IMR-90 (cell line): ENCODE measurements around the gene TAF7. TPM values are rescaled to one million over a fixed set of nuclear protein-coding genes. Genes with fewer than 3 reads are reported as not detected.
A peak's percentile ranks its signal among the peaks of the same experiment; 100 is the strongest.
"Not testable (repeated sequence)": the region's sequence is repeated elsewhere in the genome, so short reads cannot be mapped to it uniquely, and the experiment has no call there.

ENCODE experiments used
- ATAC-seq: fragments of 200-7000 bp; cut with Tn5 transposase; 2 replicates; pipeline ENCODE4 v1.9.1; 2020; ENCODE audit warnings: low read depth, mild to moderate bottlenecking, moderate library complexity
- BruUV-seq: library from RNA; stranded (reverse); fragments of 400-500 nt; replicated peaks from 2 replicates; lab custom pipeline; 2021; lab: Mats Ljungman, UMichigan
- CTCF ChIA-PET: fragments of 300-600 bp; formaldehyde crosslinking; extraction: SDS; loops from one replicate; lab custom pipeline; 2021; ENCODE audit warnings: antibody characterized with exemption; lab: Yijun Ruan, JAX
- POLR2A ChIA-PET: fragments of 300-600 bp; sonication (Branson Sonifier 250); formaldehyde crosslinking; loops from one replicate; lab custom pipeline; 2022; ENCODE audit warnings: antibody characterized with exemption; ENCODE audit not compliant: unreplicated experiment; lab: Charles Lee
- DNase-seq: peaks from one replicate; pipeline ENCODE4 v3.0.0; 2013
- H2AFZ ChIP-seq: replicated peaks from 2 replicates; pipeline ENCODE3; 2013; ENCODE audit warnings: low read length, mild to moderate bottlenecking; ENCODE audit not compliant: poor library complexity
- H2AK5ac ChIP-seq: 2 replicates; pipeline ENCODE4 v1.6.1; 2013; ENCODE audit warnings: low read depth, low read length, inconsistent platforms
- H2AK9ac ChIP-seq: replicated peaks from 2 replicates; pipeline ENCODE3; 2013; ENCODE audit warnings: mild to moderate bottlenecking, low read depth, low read length, moderate library complexity; ENCODE audit not compliant: poor library complexity
- H2BK120ac ChIP-seq: 2 replicates; pipeline ENCODE4 v1.6.1; 2013; ENCODE audit warnings: low read depth, low read length, inconsistent platforms
- H2BK15ac ChIP-seq: 3 replicates; pipeline ENCODE4 v1.6.1; 2013; ENCODE audit warnings: low read depth, low read length, inconsistent platforms
- H2BK20ac ChIP-seq: 2 replicates; pipeline ENCODE4 v1.6.1; 2013; ENCODE audit warnings: low read depth, mild to moderate bottlenecking, inconsistent platforms, low read length, moderate library complexity
- H2BK5ac ChIP-seq: 2 replicates; pipeline ENCODE4 v1.6.1; 2013; ENCODE audit warnings: mild to moderate bottlenecking, low read depth, low read length, inconsistent platforms; ENCODE audit not compliant: poor library complexity, severe bottlenecking
- H3K14ac ChIP-seq: replicated peaks from 2 replicates; pipeline ENCODE4 v1.6.1; 2013; ENCODE audit warnings: low read depth, low read length, inconsistent platforms
- H3K18ac ChIP-seq: 2 replicates; pipeline ENCODE4 v1.6.1; 2013; ENCODE audit warnings: low read depth, low read length, control low read depth
- H3K23ac ChIP-seq: 2 replicates; pipeline ENCODE4 v1.6.1; 2013; ENCODE audit warnings: low read depth, low read length, inconsistent platforms
- H3K27ac ChIP-seq: 2 replicates; pipeline ENCODE4 v1.5.1; 2013; ENCODE audit warnings: mild to moderate bottlenecking, control low read depth, low read length; ENCODE audit not compliant: insufficient read depth
- H3K27me3 ChIP-seq: 2 replicates; pipeline ENCODE4 v1.6.1; 2013; ENCODE audit warnings: low read length; ENCODE audit not compliant: control insufficient read depth, insufficient read depth
- H3K36me3 ChIP-seq: 2 replicates; pipeline ENCODE4 v1.6.1; 2013; ENCODE audit warnings: low read length, mixed read lengths; ENCODE audit not compliant: control insufficient read depth, insufficient read depth
- H3K4ac ChIP-seq: 2 replicates; pipeline ENCODE4 v1.6.1; 2013; ENCODE audit warnings: low read depth, low read length, inconsistent platforms
- H3K4me1 ChIP-seq: 2 replicates; pipeline ENCODE4 v1.6.1; 2013; ENCODE audit warnings: low read length, mixed read lengths; ENCODE audit not compliant: control insufficient read depth, insufficient read depth
- H3K4me2 ChIP-seq: 2 replicates; pipeline ENCODE4 v1.6.1; 2013; ENCODE audit warnings: low read depth, mild to moderate bottlenecking, control low read depth, low read length, moderate library complexity
- H3K4me3 ChIP-seq: 2 replicates; pipeline ENCODE4 v1.5.1; 2013; ENCODE audit warnings: low read depth, mild to moderate bottlenecking, control low read depth, low read length, moderate library complexity; ENCODE audit not compliant: insufficient read depth
- H3K56ac ChIP-seq: 2 replicates; pipeline ENCODE4 v1.6.1; 2013; ENCODE audit warnings: low read length, inconsistent platforms; ENCODE audit not compliant: insufficient read depth; ENCODE audit errors: extremely low read depth
- H3K79me1 ChIP-seq, 2 experiments: 2 replicates each; pipeline ENCODE4 v1.6.1; 2013; ENCODE audit warnings: low read length in 2 of 2, inconsistent platforms in 1 of 2, low read depth in 1 of 2
- H3K9ac ChIP-seq: 2 replicates; pipeline ENCODE4 v1.6.1; 2013; ENCODE audit warnings: low read depth, low read length, control low read depth
- H3K9me1 ChIP-seq: 2 replicates; pipeline ENCODE4 v1.6.1; 2013; ENCODE audit warnings: low read length, inconsistent platforms; ENCODE audit not compliant: insufficient read depth
- H3K9me3 ChIP-seq: 2 replicates; pipeline ENCODE4 v1.6.1; 2013; ENCODE audit warnings: low read length; ENCODE audit not compliant: control insufficient read depth, insufficient read depth
- H4K20me1 ChIP-seq: 2 replicates; pipeline ENCODE4 v1.6.1; 2013; ENCODE audit warnings: low read length, inconsistent platforms; ENCODE audit not compliant: insufficient read depth
- H4K5ac ChIP-seq: 2 replicates; pipeline ENCODE4 v1.6.1; 2013; ENCODE audit warnings: mild to moderate bottlenecking, low read depth, low read length, control low read depth
- H4K8ac ChIP-seq, 2 experiments: 2 replicates each; pipeline ENCODE4 v1.6.1; 2013; ENCODE audit warnings: low read depth in 2 of 2, low read length in 2 of 2, control low read depth in 1 of 2, inconsistent platforms in 1 of 2
- H4K91ac ChIP-seq: 2 replicates; pipeline ENCODE4 v1.6.1; 2013; ENCODE audit warnings: low read depth, low read length, inconsistent platforms; ENCODE audit not compliant: insufficient read depth
- MAFK ChIP-seq: IDR thresholded peaks from 2 replicates; pipeline ENCODE4 v1.6.1; 2012; ENCODE audit warnings: low read depth, low read length, improper control_type of control experiment
- WGBS, 2 experiments: methylation state at CpG; one replicate each; pipeline versions ENCODE4 v1.1.5 to v1.1.7; 2013; ENCODE audit warnings: missing lambda C conversion rate in 2 of 2; ENCODE audit not compliant: insufficient read length in 1 of 2; ENCODE audit errors: extremely low coverage in 2 of 2; 5-methylcytosine and 5-hydroxymethylcytosine counted together
- dilution Hi-C: fragments of 300-500 bp; cut with HindIII; formaldehyde crosslinking; loops from one replicate; pipeline ENCODE4 v1.14.3; 2018; ENCODE audit warnings: low sequenced_read_pairs; ENCODE audit not compliant: unreplicated experiment
- in situ Hi-C: fragments of 300-500 bp; cut with MboI; formaldehyde crosslinking; loops from 3 replicates; pipeline ENCODE4 v1.14.3; 2019; ENCODE audit warnings: low sequenced_read_pairs, inconsistent platforms, mixed read lengths
- intact Hi-C: fragments of 100-400 bp; cut with micrococcal nuclease; formaldehyde crosslinking; loops from 2 replicates; pipeline ENCODE4 v1.10.0; 2022
- polyA plus RNA-seq, 3 experiments: library from polyadenylated mRNA; depleted of rRNA; stranded (reverse); fragments of >200 nt; gene quantifications; 2 replicates each; pipeline ENCODE4 v1.2.3, GENCODE V29; 2012; ENCODE audit warnings: low replicate concordance in 1 of 3
- total RNA-seq: library from RNA; depleted of rRNA; stranded (reverse); fragments of >200 nt; gene quantifications from 2 replicates; pipeline ENCODE4 v1.2.3, GENCODE V29; 2012

Gene TAF7
- total and polyA plus RNA-seq, 2 of the 4 experiments (the other 2 are of a cell fraction) = 45.7 to 51.8 TPM

DNA sequence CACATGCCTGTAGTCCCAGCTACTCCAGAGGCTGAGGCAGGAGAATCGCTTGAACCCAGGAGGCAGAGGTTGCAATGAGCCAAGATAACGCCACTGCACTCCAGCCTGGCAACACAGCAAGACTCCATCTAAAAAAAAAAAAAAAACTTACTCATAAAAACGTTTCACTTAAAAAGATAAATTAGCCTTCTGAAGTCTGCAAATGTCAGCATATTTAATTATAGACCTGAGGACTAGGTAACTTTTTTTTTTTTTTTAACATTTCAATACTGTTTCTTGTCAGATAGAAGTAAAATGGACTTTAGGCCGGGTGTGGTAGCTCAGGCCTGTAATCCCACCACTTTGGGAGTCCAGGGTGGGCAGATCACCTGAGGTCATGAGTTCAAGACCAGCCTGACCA lies 3.6 kb downstream of the TAF7 start:
- H3K9me1 ChIP-seq, H3K27me3 ChIP-seq, CTCF ChIA-PET, H3K27ac ChIP-seq, DNase-seq, BruUV-seq, intact Hi-C loops, H3K23ac ChIP-seq, H4K5ac ChIP-seq, H2BK20ac ChIP-seq, H2BK5ac ChIP-seq, H3K4me1 ChIP-seq, H2BK120ac ChIP-seq, H4K91ac ChIP-seq, H3K56ac ChIP-seq, H2AK5ac ChIP-seq, ATAC-seq, H3K4me3 ChIP-seq, H4K8ac ChIP-seq, H2AK9ac ChIP-seq, in situ Hi-C loops, H3K4me2 ChIP-seq, H4K20me1 ChIP-seq, H2AFZ ChIP-seq, H2BK15ac ChIP-seq, H3K18ac ChIP-seq, POLR2A ChIA-PET, H3K14ac ChIP-seq, H3K4ac ChIP-seq, H3K9ac ChIP-seq, dilution Hi-C loops: not testable (repeated sequence)
- peak; percentile 22; the same call in 1 of the 2 replicates for TF ChIP-seq MAFK
- Histone ChIP-seq H3K9me3 (peaks cover 50% of the 10 kb centered on the region), H3K36me3 (peaks cover 12% of the 10 kb centered on the region), H3K79me1 (peaks cover 15 to 17% of the 10 kb centered on the region in 2 experiments)
- no CpG with 5 or more reads among the region's 4 CpGs for WGBS, 2 experiments
